Measurements from ENCODE around the gene BABAM1. TPM values are rescaled to one million over a fixed set of nuclear protein-coding genes. Genes with fewer than 3 reads are reported as not detected.
A peak's percentile ranks its signal among the peaks of the same experiment; 100 is the strongest.

Gene BABAM1
- total RNA-seq, 1 donor from 2014 or later = 85.5 TPM

- Histone ChIP-seq H3K27ac (no peak overlapping the region), H3K36me3 (peaks cover 17 to 18% of the 10 kb centered on the region in 2 donors), H3K4me1 (peaks cover 13 to 18% of the 10 kb centered on the region in 2 donors), H3K27me3 (no peaks in the 10 kb centered on the region), H3K9me3 (no peaks in the 10 kb centered on the region), H3K4me3 (no peak overlapping the region)
- no peak for DNase-seq (ENCODE audit: low spot score in 2 of 2)
- TF ChIP-seq CTCF (IDR thresholded peaks at IDR 0.05) = no peak
- intact Hi-C loops (cut with DNase I) = no loop called here
Measured at GRCh38 chr19:17325133-17325532, 57.9 kb downstream of the BABAM1 start.

DNA sequence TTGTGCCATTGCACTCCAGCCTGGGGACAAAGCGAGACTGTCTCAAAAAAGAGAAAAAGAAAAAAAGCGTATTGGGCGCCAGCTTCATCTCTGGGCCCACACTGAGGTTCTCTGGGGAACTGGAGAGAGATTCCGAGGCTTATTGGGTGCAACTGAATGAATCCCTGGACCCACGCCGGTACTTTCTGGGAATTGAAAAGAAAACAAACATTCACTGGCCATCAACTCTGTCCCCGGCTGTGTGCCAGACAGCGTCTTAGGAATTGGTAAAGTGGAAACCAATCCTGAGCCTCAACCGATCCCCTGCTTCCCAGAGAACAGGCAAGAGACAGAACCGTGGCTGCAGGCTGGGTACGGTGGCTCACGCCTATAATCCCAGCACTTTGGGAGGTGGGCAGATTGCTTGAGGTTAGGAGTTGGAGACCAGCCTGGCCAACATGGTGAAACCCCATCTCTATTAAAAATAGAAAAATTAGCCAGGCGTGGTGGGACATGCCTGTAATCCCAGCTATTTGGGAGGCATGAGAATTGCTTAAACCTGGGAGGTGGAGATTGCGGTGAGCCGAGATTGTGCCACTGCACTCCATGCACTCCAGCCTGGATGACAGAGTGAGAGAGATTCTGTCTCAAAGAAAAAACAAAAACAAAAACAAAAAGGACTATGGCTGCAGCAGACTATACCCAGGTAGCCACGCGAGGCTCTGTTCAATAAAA is 58.8 kb downstream of the BABAM1 start:
- DNase-seq (ENCODE audit: low spot score in 2 of 2) = peak in 1 of 2 donors; percentile 83
- H3K4me1 ChIP-seq = peaks cover 13 to 18% of the 10 kb centered on the region in 2 donors
- peak overlapping the region in 1 of 2 donors; percentile 34 for H3K27ac ChIP-seq

GRCh38 chr19:17326595-17326966 is 59.3 kb downstream of the BABAM1 start:
- H3K4me1 ChIP-seq = peaks cover 13 to 18% of the 10 kb centered on the region in 2 donors
- no peak overlapping the region for H3K27ac ChIP-seq
- peaks cover 3 to 4% of the 10 kb centered on the region in 2 donors for H3K36me3 ChIP-seq
- no peak for DNase-seq (ENCODE audit: low spot score in 2 of 2)
- H3K4me3 ChIP-seq = no peak overlapping the region
- H3K9me3 ChIP-seq = no peaks in the 10 kb centered on the region
- no peak for TF ChIP-seq CTCF (IDR thresholded peaks at IDR 0.05)
- intact Hi-C loops (cut with DNase I) = no loop called here
- H3K27me3 ChIP-seq = no peaks in the 10 kb centered on the region

More for the DNA sequence above, 58.8 kb downstream of the BABAM1 start:
- intact Hi-C loops (cut with DNase I) = no loop called here
- H3K9me3 ChIP-seq = no peaks in the 10 kb centered on the region
- H3K36me3 ChIP-seq = peaks cover 8 to 9% of the 10 kb centered on the region in 2 donors
- no peaks in the 10 kb centered on the region for H3K27me3 ChIP-seq
- no peak for TF ChIP-seq CTCF (IDR thresholded peaks at IDR 0.05)
- no peak overlapping the region for H3K4me3 ChIP-seq

GRCh38 chr19:17327068-17327653 is 59.9 kb downstream of the BABAM1 start:
- H3K36me3 ChIP-seq = no peaks in the 10 kb centered on the region
- H3K9me3 ChIP-seq = no peaks in the 10 kb centered on the region
- intact Hi-C loops (cut with DNase I) = no loop called here
- peaks cover 13 to 18% of the 10 kb centered on the region in 2 donors for H3K4me1 ChIP-seq
- no peak overlapping the region for H3K4me3 ChIP-seq
- no peak overlapping the region for H3K27ac ChIP-seq
- no peak for DNase-seq (ENCODE audit: low spot score in 2 of 2)
- no peak for TF ChIP-seq CTCF (IDR thresholded peaks at IDR 0.05)
- H3K27me3 ChIP-seq = no peaks in the 10 kb centered on the region

GRCh38 chr19:17327654-17328516 is 60.6 kb downstream of the BABAM1 start:
- Histone ChIP-seq H3K9me3 (no peaks in the 10 kb centered on the region), H3K36me3 (no peaks in the 10 kb centered on the region), H3K27me3 (no peaks in the 10 kb centered on the region), H3K4me3 (peak overlapping the region; percentile 27 to 30), H3K27ac (no peak overlapping the region), H3K4me1 (peaks cover 10 to 18% of the 10 kb centered on the region in 2 donors)
- DNase-seq (ENCODE audit: low spot score in 2 of 2) = no peak
- intact Hi-C loops (cut with DNase I) = no loop called here
- TF ChIP-seq CTCF (IDR thresholded peaks at IDR 0.05) = no peak

Other genes starting within 250 kb of the BABAM1 start
- gene CPAMD8, start 240.6 kb upstream of the BABAM1 start, total RNA-seq = 82.5 TPM
- 4.3 TPM for gene HAUS8, start 192.0 kb upstream of the BABAM1 start, total RNA-seq
- 182 TPM for gene MYO9B, start 191.7 kb upstream of the BABAM1 start, total RNA-seq
- gene USE1, start 52.1 kb upstream of the BABAM1 start, total RNA-seq = 234 TPM
- gene OCEL1, start 41.2 kb upstream of the BABAM1 start, total RNA-seq = 13.7 TPM
- 181 TPM for gene NR2F6, start 21.5 kb upstream of the BABAM1 start, total RNA-seq
- 12.3 TPM for gene USHBP1, start 2.7 kb upstream of the BABAM1 start, total RNA-seq
- not detected for gene ANKLE1, start 14.5 kb downstream of the BABAM1 start, total RNA-seq
- 32.2 TPM for gene ABHD8, start 36.0 kb downstream of the BABAM1 start, total RNA-seq
- gene MRPL34, start 38.4 kb downstream of the BABAM1 start, total RNA-seq = 98.9 TPM
- 15.8 TPM for gene DDA1, start 42.1 kb downstream of the BABAM1 start, total RNA-seq
- 34.8 TPM for gene ANO8, start 67.4 kb downstream of the BABAM1 start, total RNA-seq
- 256 TPM for gene GTPBP3, start 70.1 kb downstream of the BABAM1 start, total RNA-seq
- gene PLVAP, start 109.9 kb downstream of the BABAM1 start, total RNA-seq = 378 TPM
- not detected for gene CCDC194, start 126.8 kb downstream of the BABAM1 start, total RNA-seq
- 151 TPM for gene BST2, start 138.2 kb downstream of the BABAM1 start, total RNA-seq
- gene MVB12A, start 152.6 kb downstream of the BABAM1 start, total RNA-seq = 49.6 TPM
- gene TMEM221, start 181.2 kb downstream of the BABAM1 start, total RNA-seq = not detected
- not detected for gene NXNL1, start 193.5 kb downstream of the BABAM1 start, total RNA-seq
- gene SLC27A1, start 203.1 kb downstream of the BABAM1 start, total RNA-seq = 64.9 TPM
- gene PGLS, start 244.2 kb downstream of the BABAM1 start, total RNA-seq = 143 TPM